ENCODE results near the gene SDR42E1.
"Not testable (repeated sequence)": the region's sequence is repeated elsewhere in the genome, so short reads cannot be mapped to it uniquely, and the experiment has no call there.

SDR42E1 gene

DNA sequence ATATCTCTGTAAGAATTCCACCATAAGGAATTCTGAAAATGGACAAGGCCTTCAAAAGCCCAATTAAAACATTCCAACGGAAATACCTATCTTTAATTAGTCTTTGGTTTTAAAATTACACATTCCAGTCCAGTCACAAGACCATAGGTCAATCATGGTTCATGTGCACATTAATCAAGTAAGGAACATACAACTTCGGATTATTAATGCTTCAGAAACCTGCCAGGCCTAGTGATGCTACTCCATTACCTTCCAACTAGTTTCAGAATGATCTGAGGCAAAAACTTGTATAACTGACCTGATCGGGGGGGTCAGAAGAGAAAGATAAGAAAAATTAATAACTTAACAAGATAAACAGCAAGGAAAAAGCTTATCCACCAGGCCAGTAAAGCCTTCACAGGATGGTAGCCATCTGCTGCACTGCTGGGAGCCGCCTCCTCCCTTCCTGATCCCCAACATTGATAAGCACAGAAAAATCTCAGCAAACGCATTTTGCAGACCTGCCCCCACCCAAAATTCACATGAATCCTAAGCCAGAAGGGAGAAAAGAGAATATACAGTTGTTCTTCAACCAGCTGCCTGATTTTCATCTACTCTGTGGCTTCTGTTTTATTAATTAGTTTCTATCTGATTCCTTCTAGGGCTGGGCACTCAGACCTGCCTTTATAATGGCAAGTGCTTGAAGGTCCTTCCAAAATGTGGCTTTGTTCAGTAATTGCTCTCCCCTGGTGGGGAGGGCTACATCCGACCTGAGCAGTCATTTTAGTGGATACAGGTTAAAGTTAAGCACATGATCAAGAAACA, 6.0 kb downstream of the SDR42E1 start:
- DNase-seq (ENCODE audit: low read depth, low spot score): peak; percentile 6

DNA sequence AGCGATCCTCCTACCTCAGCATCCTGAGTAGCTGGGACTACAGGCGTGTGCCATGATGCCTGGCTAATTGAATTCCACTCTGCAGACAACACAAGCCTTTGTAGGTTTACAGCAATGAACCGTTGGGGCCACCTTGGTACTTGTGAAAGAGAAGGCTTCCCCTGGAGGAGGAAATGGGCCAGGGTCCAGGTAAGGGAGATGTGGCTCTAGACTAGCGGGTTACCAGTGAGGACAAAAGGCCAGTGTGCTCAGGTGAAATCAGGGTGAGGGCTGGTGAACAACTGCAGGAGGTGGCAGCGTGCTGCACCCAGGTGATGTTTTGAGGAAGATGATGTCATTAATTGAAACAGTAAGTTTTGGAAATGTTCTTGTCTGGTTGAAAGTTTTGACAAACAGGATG, 6.7 kb downstream of the SDR42E1 start:
- no peak for DNase-seq (ENCODE audit: low read depth, low spot score)

DNA sequence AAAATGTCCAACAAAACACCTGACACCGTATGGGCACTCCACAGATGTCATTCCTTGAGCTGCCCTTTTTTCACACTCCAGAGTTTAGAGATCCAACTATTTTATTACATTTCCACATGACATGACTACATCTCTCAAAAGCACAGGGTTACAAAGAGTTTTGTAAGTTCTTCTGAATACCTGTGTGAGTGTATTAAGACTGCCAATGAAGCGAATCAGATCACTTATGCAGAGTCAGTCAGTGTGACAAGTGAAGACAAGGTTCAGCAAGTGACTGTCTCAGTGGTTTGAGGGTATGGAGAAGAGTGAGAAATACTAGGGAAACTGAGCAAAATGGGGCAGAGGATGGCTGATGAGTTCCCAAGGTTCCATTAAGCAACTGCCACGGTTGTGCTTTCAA, 8.4 kb downstream of the SDR42E1 start:
- DNase-seq (ENCODE audit: low read depth, low spot score): no peak

DNA sequence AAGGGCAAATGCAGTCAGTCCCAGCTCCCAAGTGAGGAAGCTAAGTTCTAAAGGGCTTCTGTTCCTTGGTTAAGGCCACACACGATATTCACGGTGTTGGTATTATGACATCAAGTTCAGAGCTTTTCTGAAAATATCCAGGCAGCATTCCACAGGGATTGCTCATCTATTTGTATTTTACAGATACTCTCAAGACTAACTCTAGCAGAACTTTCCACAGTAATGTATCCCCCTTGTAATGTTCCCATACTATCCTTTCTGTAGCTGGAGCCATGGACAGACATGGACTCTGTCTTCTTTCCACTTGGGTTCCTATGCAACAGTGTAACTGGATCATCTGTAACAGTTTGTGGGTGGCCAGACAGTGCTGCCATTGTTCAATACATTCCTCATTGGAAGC, 13.5 kb downstream of the SDR42E1 start:
- peak; percentile 80 for DNase-seq (ENCODE audit: low read depth, low spot score)

DNA sequence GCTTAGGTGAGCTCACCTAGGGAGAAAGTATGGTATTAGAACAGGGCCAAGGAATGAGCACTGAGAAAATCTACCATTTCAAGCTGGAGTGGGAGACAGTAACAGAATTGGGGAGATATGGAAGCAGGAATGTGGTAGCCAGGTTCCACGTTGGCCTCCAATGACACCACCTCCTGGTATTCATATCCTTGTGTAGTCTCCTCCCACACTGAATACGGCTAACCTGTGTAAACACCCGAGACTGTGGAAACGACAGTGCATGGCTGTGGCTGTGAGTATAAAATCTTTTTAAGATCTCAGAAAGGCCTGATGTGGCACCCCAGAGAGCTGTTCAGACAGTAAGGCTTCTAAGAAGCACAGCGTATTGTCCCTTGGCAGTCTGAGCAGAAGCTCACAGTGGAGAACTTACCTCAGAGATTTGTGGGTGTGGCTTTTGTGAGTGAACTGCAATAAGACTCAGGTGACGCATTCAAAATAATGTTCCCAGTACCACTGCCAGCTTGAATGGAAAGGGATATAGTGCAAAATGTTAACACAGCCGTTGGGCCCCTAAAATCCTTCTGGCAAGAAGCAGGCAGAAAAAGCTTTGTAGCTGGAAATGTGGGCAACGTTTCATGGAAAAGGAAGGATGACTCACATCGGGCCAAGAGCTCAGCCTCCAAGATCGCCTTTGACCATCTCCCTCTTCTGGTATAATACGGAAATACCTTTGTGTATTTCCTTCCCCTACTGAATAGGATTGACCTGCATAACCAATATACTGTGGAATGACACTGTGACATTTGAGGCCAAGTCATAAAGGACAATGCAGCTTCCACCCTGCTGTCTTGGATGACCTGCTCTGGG, 14.4 kb downstream of the SDR42E1 start:
- peak; percentile 61 for DNase-seq (ENCODE audit: low read depth, low spot score)

DNA sequence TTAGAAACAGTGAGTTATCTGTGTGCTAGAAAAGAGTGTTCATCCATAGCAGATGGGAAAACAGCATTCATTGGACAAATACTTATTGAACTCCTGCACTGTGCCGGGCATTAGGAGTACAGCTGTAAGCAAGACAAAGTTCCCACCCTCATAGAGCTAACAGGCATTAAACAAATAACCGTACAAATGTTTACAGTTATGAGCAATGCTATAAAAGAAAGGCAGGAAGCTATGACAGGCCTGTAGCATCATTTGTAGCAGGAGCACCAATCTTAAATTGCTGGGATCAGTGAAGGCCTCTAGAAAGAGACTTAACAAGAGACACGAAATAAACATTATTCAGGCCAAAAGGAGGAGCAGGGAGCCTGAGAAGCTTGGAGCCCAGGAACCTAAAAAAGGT, 15.6 kb downstream of the SDR42E1 start:
- DNase-seq (ENCODE audit: low read depth, low spot score): no peak

DNA sequence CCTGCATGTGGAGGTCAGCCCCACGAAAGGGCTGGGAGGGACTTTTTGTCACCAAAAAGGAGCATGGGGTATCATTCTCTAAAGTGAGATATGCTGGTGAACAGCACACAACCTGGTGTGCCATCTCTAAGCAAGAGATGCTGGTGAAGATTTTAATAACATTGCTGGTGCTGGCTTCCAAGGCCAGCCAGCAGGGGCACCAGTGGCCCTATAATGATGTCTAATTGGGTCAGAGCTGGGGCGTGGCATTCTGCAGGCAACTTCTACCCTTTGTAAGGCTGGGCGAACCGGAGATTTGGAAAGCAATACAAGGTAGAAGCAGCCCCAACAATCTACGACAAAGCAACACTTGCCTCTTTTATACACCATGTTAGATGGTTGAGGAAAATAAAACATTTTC, 16.8 kb downstream of the SDR42E1 start:
- no peak for DNase-seq (ENCODE audit: low read depth, low spot score)

DNA sequence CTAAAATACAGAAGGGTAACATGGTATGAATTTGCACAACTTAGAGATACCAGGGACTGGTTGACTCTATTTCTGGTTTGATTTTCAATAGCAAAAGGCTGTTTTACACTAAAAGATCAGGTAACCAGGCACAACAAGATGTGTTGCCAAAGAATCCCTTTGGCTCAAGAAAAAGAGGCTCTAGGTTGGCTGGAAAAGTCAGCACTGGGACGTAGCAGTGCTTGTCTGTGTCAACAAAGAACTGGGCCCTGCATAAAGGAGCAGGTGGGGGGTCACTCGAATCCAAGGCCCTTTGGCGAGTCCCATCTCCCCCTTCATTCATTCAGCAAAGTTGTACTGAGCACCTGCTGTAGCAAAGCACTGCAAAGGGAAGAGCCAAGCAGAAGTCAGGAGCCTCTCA, 18.4 kb downstream of the SDR42E1 start:
- DNase-seq (ENCODE audit: low read depth, low spot score): no peak

DNA sequence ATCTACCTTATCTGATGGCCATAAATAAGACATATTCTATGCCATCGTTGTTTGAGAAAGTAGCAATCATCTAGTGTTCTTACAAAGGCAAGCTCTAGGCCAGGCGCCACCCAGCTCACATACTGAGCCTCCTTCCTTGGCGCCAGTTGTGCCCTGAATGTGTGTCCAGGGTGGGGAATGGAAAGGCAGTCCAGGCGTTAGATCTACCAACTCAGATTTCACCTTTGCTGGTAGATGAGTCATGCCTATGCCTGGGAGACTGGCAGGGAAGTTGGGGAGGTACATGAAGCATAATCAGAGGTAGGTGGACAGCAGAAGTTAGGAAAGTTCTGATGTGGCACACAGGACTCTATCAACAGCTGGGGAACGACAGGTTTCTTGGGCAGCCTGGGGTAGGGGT, 23.6 kb downstream of the SDR42E1 start:
- no peak for DNase-seq (ENCODE audit: low read depth, low spot score)

DNA sequence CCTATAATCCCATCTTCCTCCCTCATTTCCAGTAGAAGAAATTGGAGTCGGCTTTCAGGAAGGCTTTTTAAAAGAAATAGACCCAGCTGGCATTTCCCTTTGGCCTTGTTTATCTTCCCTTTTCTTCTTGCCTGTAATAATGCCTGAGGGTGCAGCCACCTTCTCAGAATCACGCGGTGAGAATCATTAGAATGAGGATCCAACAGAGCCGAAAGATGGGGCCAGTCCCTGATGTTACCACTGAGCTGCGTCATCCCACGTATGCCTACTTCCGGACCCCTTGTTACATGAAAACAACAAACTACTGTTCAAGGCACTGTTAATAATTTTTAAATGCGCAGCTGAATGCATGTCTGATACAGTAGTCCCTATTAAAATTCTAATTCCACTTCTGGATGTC, 24.1 kb downstream of the SDR42E1 start:
- no peak for DNase-seq (ENCODE audit: low read depth, low spot score)

DNA sequence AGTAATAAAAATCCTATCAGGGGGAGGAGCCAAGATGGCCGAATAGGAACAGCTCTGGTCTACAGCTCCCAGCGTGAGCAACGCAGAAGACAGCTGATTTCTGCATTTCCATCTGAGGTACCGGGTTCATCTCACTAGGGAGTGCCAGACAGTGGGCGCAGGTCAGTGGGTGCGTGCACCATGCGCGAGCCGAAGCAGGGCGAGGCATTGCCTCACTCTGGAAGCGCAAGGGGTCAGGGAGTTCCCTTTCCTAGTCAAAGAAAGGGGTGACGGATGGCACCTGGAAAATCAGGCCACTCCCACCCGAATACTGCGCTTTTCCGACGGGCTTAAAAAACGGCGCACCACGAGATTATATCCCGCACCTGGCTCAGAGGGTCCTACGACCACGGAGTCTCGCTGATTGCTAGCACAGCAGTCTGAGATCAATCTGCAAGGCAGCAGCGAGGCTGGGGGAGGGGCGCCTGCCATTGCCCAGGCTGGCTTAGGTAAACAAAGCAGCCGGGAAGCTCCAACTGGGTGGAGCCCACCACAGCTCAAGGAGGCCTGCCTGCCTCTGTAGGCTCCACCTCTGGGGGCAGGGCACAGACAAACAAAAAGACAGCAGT, 33.8 kb downstream of the SDR42E1 start:
- DNase-seq (ENCODE audit: low read depth, low spot score): not testable (repeated sequence)

DNA sequence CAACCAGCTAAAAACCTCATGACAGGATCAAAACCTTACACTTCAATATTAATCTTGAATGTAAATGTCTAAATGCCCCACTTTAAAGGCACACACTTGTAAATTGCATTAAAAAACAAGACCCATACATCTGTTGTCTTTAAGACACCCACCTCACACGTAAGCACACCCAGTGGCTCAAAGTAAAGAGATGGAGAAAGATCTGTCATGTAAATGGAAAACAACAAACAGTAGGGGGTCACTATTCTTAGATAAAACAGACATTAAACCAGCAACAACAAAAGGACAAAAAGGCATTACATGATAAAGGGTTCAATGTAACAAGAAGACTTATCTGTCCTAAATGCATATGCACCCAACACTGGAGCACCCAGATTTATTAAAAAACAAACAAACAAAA, 35.6 kb downstream of the SDR42E1 start:
- no peak for DNase-seq (ENCODE audit: low read depth, low spot score)

DNA sequence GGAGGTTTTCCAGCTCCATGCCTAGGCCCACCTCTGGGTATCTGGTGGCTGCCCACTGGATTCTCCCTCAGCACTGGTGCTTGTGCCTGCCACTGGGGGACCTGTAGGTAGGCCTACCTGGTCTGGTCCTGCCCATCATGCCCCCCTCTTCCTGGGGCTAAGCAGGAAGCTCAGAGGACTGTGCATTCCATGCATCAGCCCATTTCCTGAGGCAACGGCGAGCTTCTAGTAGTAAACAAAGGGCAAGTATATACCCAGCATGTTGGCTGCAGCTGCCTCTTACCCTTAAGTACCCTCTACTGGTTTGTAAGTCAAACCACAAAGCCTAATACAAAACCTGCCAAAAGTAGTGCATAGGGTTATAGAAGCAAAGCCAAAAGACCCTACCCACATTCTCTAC, 37.5 kb downstream of the SDR42E1 start:
- no peak for DNase-seq (ENCODE audit: low read depth, low spot score)

DNA sequence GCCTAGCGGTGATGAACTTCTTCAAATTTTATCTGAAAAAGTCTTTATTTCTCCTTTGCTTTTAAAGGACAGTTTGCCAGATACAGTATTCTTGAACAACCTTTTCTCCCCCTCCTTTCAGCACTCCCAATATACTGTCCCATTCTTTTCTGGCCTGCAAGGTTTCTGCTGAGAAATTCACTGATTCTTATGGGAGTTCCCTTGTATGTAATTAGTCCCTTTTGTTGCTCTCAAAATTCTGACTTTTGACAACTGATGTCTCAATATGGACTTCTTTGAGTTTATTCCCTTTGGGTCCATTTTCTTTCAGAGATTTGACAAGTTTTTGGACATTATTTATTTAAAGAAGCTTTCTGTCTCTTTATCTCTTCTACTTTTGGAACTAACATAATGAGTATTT, 39.4 kb downstream of the SDR42E1 start:
- no peak for DNase-seq (ENCODE audit: low read depth, low spot score)

DNA sequence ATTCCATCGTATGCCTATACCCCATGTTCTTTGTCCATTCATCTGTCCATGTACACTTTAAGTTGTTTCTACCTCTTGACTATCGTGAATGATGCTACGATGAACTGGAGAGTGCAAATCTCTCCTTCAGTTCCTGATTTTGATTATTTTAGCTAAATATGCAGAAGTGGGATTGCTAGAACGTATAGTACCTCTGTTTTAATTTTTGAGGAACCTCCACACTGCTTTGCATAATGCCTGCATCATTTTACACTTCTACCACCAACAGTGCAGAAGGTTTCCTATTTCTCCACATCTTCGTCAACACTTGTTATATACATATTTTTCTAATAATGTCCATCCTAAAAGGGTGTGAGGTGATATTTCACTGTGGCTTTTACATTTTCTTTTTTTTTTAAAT, 43.9 kb downstream of the SDR42E1 start:
- DNase-seq (ENCODE audit: low read depth, low spot score): no peak

DNA sequence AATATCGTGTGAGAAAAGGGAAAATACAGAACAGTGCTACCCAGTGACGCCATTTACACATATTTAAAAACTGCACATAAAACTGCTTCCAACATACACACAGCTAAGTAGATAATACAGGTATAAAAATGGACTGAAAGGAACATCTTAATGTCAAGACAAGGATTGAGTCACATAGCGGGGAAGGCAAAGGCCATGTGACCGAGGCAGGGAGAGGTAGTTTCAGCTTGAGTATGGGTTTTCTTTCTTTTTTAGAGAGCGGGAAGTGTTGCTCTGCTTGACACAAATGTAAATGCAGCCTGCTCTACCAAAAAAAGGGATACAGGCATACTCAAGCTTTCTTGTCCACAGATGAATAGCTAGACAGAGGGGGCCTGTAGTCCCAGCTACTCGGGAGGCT, 46.5 kb downstream of the SDR42E1 start:
- DNase-seq (ENCODE audit: low read depth, low spot score): no peak

DNA sequence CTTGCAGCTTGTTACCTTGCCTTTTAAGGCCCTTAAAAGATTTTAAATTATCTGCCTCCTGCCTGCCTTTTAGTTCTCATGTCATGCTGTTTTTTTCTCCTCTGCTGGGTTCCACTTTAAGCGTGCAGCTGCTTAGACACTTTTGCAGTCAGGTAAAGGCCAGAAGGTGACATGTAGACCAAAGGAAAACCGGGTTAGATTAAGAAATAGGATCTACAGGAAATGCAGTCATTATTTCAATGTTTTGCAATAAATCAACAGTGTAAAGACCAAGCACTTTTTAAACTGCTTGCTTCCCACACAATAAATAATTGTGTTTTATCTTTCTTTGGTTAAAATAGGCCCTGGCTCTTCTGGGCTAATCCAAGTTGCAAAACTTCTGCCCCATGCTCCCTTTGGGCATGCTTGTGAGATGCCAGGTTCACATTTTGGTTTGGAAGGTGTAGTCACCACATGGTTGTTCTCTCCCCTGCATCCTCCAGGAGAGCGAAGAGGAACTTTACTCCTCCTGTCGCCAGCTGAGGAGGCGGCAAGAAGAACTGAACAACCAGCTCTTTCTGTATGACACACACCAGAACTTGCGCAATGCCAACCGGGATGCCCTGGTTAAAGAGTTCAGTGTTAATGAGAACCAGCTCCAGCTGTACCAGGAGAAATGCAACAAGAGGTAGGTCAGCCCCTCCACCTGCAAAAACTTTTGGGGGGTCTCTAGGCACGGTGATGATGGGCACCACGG, 54.9 kb downstream of the SDR42E1 start:
- no peak for DNase-seq (ENCODE audit: low read depth, low spot score)

DNA sequence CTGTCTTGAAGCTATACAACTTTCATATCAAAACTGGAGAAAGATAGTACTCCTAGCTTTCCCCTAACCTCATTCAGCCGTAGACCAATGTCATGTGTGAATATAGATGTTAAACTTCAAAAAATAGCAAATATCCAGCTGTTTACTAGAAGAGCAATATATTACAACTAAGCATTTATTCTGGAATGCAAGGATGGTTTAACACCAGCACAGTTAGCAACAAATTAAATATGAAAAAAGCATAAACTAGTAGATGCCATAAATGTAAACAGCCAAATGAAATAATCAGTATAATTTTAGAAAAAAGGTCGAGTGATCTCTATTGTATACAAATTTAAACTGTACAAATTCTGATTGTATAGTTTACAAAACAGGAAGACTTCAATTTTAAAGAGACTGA, 59.7 kb downstream of the SDR42E1 start:
- DNase-seq (ENCODE audit: low read depth, low spot score): no peak

DNA sequence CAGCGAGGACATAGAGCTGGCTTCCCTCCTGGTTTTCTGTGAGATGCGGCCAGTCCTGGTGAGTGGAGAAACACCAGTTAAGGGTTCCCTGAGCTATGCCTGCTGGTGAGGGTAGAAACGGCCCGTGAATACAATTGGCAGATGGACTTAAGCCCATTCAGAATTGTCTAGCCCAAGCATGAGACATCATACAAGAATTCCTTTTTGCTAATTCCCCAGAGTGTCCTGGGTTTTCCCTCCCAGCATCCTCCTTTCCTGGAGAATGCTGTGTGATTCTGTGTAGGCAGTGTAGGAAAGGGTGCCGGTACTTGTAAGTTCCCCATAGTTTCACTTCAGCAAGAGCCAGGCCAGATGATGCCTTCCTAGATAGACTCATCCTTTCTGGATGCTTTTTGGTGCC, 65.1 kb downstream of the SDR42E1 start:
- DNase-seq (ENCODE audit: low read depth, low spot score): peak; percentile 11

DNA sequence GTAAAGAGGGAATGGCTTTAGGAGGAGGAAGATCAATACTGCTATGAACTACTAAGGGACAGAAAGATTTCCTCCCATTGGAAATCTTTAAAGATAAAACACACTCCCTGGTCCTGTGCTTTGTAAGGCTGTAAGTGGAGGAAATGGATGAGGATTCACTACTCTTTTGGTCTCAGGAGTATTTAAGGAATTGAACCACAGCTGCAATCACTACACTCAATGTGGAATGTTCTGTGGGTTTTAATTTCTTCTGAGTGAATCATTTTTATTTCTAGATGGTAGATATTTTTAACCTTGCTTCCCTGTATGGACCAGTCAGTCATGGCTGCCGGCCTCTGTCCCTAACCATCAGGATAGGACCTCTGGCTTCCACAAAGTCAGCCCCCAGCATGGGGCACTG, 65.6 kb downstream of the SDR42E1 start:
- DNase-seq (ENCODE audit: low read depth, low spot score): peak; percentile 35

DNA sequence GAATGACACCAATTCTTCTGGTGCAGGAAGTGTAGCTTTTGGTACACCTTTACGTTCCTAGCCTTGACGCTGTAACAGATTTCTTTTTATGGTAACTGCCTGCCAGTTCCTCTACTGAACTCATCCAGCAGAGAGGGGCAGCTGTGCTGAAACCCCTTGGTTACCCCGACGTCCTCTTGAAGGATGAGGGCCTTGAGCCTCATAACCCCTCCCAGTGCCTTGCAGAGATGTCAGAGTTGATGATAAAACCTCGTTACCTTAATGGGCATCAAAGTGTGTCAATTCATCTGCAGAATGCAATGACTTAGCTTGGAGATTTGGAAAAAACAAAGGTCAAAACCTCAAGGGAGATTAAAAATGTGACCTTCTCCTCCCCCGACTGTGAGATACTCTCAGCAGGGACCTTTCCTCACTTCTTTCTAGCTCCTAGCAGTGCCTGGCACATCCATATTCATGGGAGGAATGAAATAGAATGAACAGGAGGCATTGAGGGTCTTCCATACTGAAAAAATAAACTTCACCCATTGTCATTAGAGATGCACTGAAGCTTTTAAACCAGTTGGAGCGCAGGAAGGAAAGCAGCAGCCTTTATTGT, 69.2 kb downstream of the SDR42E1 start:
- no peak for DNase-seq (ENCODE audit: low read depth, low spot score)

All from astrocyte of the hippocampus (primary cell).